ENCODE measurements around the gene HAVCR2.

The HAVCR2 gene

DNA sequence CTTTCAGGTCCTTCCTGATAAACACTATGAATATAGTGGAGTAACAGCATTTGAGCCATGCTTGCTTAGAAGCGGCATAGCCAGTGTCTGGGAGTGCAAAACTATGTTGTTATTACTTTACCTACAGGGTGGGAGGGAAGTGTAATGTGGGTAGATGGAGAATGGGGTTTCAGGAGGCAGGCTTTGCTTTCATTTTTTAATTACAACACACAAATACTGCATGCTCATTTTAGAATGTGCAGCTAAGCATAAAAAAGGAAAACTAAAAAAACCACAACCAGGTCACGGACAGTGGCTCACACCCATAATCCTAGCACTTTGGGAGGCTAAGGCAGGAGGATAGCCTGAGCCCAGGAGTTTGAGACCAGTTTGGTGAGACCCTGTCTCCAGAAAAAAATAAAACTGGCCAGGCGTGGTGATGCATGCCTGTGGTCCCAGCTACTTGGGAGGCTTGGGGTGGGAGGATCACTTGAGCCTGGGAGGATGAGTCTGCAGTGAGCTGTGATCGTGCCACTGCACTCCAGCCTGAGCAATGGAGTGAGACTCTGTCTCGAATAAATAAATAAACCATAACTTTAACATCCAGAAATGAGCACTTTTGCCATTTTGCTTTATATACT lies 70.2 kb downstream of the HAVCR2 start:
- DNase-seq: no peak

Measured in NCI-H524 treated with DMSO at 0.1 percent for 48 hours (cell line).